GM19397 (cell line): ENCODE measurements around the gene SPTBN4.
"Not testable (repeated sequence)": the region's sequence is repeated elsewhere in the genome, so short reads cannot be mapped to it uniquely, and the experiment has no call there.

Source experiments
- ATAC-seq: cut with Tn5 transposase; IDR thresholded peaks from one replicate; pipeline ENCODE4 v1.9.1; 2021; ENCODE audit warnings: mild to moderate bottlenecking, moderate library complexity; ENCODE audit not compliant: unreplicated experiment

SPTBN4 gene

GRCh38 chr19:40528078-40528477, 61.3 kb downstream of the SPTBN4 start:
- no peak for ATAC-seq

- ATAC-seq: no peak
Measured at GRCh38 chr19:40528533-40529092, 61.8 kb downstream of the SPTBN4 start.

GRCh38 chr19:40529093-40529954, 62.5 kb downstream of the SPTBN4 start:
- no peak for ATAC-seq

GRCh38 chr19:40530091-40530901, 63.5 kb downstream of the SPTBN4 start:
- no peak for ATAC-seq

- ATAC-seq: no peak
Measured at GRCh38 chr19:40533508-40533907, 66.7 kb downstream of the SPTBN4 start.

- ATAC-seq: no peak
Measured at GRCh38 chr19:40534148-40534547, 67.3 kb downstream of the SPTBN4 start.

- ATAC-seq: no peak
Measured at GRCh38 chr19:40539070-40539469, 72.3 kb downstream of the SPTBN4 start.

- no peak for ATAC-seq
Measured at GRCh38 chr19:40542202-40542859, 75.5 kb downstream of the SPTBN4 start.

GRCh38 chr19:40543029-40543597, 76.3 kb downstream of the SPTBN4 start:
- no peak for ATAC-seq

- ATAC-seq: not testable (repeated sequence)
Measured at GRCh38 chr19:40546153-40546841, 79.5 kb downstream of the SPTBN4 start.

GRCh38 chr19:40547190-40547589, 80.4 kb downstream of the SPTBN4 start:
- ATAC-seq: not testable (repeated sequence)

- no peak for ATAC-seq
Measured at GRCh38 chr19:40547836-40548235, 81.0 kb downstream of the SPTBN4 start.

- ATAC-seq: no peak
Measured at GRCh38 chr19:40549007-40549708, 82.4 kb downstream of the SPTBN4 start.

- ATAC-seq: no peak
Measured at GRCh38 chr19:40550951-40551350, 84.2 kb downstream of the SPTBN4 start.

GRCh38 chr19:40552848-40553247, 86.0 kb downstream of the SPTBN4 start:
- no peak for ATAC-seq

GRCh38 chr19:40553885-40554857, 87.4 kb downstream of the SPTBN4 start:
- ATAC-seq: no peak

- no peak for ATAC-seq
Measured at GRCh38 chr19:40555978-40556689, 89.3 kb downstream of the SPTBN4 start.
